Measurements from ENCODE around the gene SNTN.
"Not testable (repeated sequence)": the region's sequence is repeated elsewhere in the genome, so short reads cannot be mapped to it uniquely, and the experiment has no call there.

SNTN gene

GRCh38 chr3:63644212-63644797 lies 8.2 kb upstream of the SNTN start:
- H2AFZ ChIP-seq (ENCODE audit: low read length): no peak overlapping the region
- H3K4me3 ChIP-seq (ENCODE audit: low read length in 2 of 2): no peak overlapping the region
- H2BK12ac ChIP-seq (ENCODE audit: low read length): no peak overlapping the region
- H3K9ac ChIP-seq (ENCODE audit: low read depth, low read length, poor library complexity): no peak overlapping the region
- H3K79me1 ChIP-seq (ENCODE audit: low read depth, low read length): no peaks in the 10 kb centered on the region
- H2BK120ac ChIP-seq (ENCODE audit: low read depth, low read length): no peak overlapping the region
- no peak overlapping the region for H3K27ac ChIP-seq (replicated peaks; ENCODE audit: low read length)
- no peak overlapping the region for H3K4me2 ChIP-seq (ENCODE audit: insufficient read depth, low read length, poor library complexity, severe bottlenecking)
- no peaks in the 10 kb centered on the region for H3K4me1 ChIP-seq (ENCODE audit: control insufficient read depth in 2 of 2, insufficient read depth in 1 of 2, low read depth in 1 of 2, low read length in 2 of 2)
- H3K27me3 ChIP-seq (ENCODE audit: control insufficient read depth in 3 of 3, insufficient read depth in 3 of 3, low read depth in 1 of 3, low read length in 3 of 3): no peaks in the 10 kb centered on the region
- no peak overlapping the region for H3K4ac ChIP-seq (ENCODE audit: low read length)
- H2BK5ac ChIP-seq (ENCODE audit: low read length): no peak overlapping the region
- no peak overlapping the region for H4K91ac ChIP-seq (ENCODE audit: low read depth, low read length, poor library complexity)
- H3K23ac ChIP-seq (ENCODE audit: low read depth, low read length, poor library complexity): no peak overlapping the region
- no peaks in the 10 kb centered on the region for H3K36me3 ChIP-seq (replicated peaks in 1 of 2; ENCODE audit: control insufficient read depth in 2 of 2, insufficient read depth in 2 of 2, low read length in 2 of 2)
- H3K14ac ChIP-seq (ENCODE audit: low read length): no peak overlapping the region
- DNase-seq (ENCODE audit: low spot score): no peak
- no peak overlapping the region for H2BK15ac ChIP-seq (ENCODE audit: low read length)
- H3K9me3 ChIP-seq (replicated peaks in 1 of 2; ENCODE audit: control insufficient read depth in 2 of 2, insufficient read depth in 1 of 2, low read depth in 1 of 2, low read length in 2 of 2): no peaks in the 10 kb centered on the region
- no peak overlapping the region for H4K8ac ChIP-seq (ENCODE audit: low read depth, low read length)
- no CpG with 5 or more reads among the region's 5 CpGs for WGBS, 2 donors (ENCODE audit: extremely low coverage in 2 of 2, insufficient read length in 2 of 2, insufficient replicate concordance in 1 of 2)
- no peak overlapping the region for H3K18ac ChIP-seq (ENCODE audit: low read length)
- no peak overlapping the region for H2AK5ac ChIP-seq (ENCODE audit: low read depth, low read length)

DNA sequence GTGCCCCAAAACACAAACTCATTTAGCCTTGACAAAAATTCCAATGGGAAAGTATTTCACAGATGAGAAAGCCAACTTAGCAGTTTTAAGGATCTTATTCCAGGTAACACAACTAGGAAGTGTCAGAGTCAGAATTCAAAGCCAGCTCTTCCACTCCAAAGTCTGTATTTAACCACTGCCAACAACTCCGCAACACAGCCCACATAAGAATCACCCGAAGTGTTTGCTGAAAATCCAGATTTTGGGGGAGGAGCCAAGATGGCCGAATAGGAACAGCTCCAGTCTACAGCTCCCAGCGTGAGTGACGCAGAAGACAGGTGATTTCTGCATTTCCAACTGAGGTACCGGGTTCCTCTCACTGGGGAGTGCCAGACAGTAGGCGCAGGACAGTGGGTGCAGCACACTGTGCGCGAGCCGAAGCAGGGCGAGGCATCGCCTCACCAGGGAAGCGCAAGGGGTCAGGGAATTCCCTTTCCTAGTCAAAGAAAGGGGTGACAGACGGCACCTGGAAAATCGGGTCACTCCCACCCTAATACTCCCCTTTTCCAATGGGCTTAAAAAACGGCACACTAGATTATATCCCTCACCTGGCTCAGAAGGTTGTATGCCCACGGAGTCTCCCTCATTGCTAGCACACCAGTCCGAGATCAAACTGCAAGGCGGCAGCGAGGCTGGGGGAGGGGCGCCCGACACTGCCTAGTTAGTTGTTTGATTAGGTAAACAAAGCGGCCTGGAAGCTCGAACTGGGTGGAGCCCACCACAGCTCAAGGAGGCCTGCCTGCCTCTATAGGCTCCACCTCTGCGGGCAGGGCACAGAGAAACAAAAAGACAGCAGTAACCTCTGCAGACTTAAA lies 7.3 kb upstream of the SNTN start:
- not testable (repeated sequence) for H4K8ac ChIP-seq (ENCODE audit: low read depth, low read length); H3K23ac ChIP-seq (ENCODE audit: low read depth, low read length, poor library complexity); H3K4me1 ChIP-seq (ENCODE audit: control insufficient read depth in 2 of 2, insufficient read depth in 1 of 2, low read depth in 1 of 2, low read length in 2 of 2); DNase-seq (ENCODE audit: low spot score); H3K79me1 ChIP-seq (ENCODE audit: low read depth, low read length); H2BK12ac ChIP-seq (ENCODE audit: low read length); H3K9me3 ChIP-seq (replicated peaks in 1 of 2; ENCODE audit: control insufficient read depth in 2 of 2, insufficient read depth in 1 of 2, low read depth in 1 of 2, low read length in 2 of 2); H3K27ac ChIP-seq (replicated peaks; ENCODE audit: low read length); H3K36me3 ChIP-seq (replicated peaks in 1 of 2; ENCODE audit: control insufficient read depth in 2 of 2, insufficient read depth in 2 of 2, low read length in 2 of 2); H3K9ac ChIP-seq (ENCODE audit: low read depth, low read length, poor library complexity); H3K18ac ChIP-seq (ENCODE audit: low read length); H2BK120ac ChIP-seq (ENCODE audit: low read depth, low read length); H3K14ac ChIP-seq (ENCODE audit: low read length); H3K27me3 ChIP-seq (ENCODE audit: control insufficient read depth in 3 of 3, insufficient read depth in 3 of 3, low read depth in 1 of 3, low read length in 3 of 3); H3K4me2 ChIP-seq (ENCODE audit: insufficient read depth, low read length, poor library complexity, severe bottlenecking); H2BK15ac ChIP-seq (ENCODE audit: low read length); H2AK5ac ChIP-seq (ENCODE audit: low read depth, low read length); H4K91ac ChIP-seq (ENCODE audit: low read depth, low read length, poor library complexity); H3K4ac ChIP-seq (ENCODE audit: low read length); H2BK5ac ChIP-seq (ENCODE audit: low read length)
- H2AFZ ChIP-seq (ENCODE audit: low read length): peak overlapping the region; percentile 35
- WGBS, 2 donors (ENCODE audit: extremely low coverage in 2 of 2, insufficient read length in 2 of 2, insufficient replicate concordance in 1 of 2): no CpG with 5 or more reads among the region's 25 CpGs
- H3K4me3 ChIP-seq (ENCODE audit: low read length in 2 of 2): peak overlapping the region in 1 of 2 donors; percentile 2

- no peaks in the 10 kb centered on the region for H3K79me1 ChIP-seq (ENCODE audit: low read depth, low read length)
- WGBS, 2 donors (ENCODE audit: extremely low coverage in 2 of 2, insufficient read length in 2 of 2, insufficient replicate concordance in 1 of 2): no CpG with 5 or more reads among the region's 4 CpGs
- no peak overlapping the region for H3K14ac ChIP-seq (ENCODE audit: low read length)
- no peaks in the 10 kb centered on the region for H3K36me3 ChIP-seq (replicated peaks in 1 of 2; ENCODE audit: control insufficient read depth in 2 of 2, insufficient read depth in 2 of 2, low read length in 2 of 2)
- no peak overlapping the region for H2BK15ac ChIP-seq (ENCODE audit: low read length)
- H4K8ac ChIP-seq (ENCODE audit: low read depth, low read length): no peak overlapping the region
- H3K23ac ChIP-seq (ENCODE audit: low read depth, low read length, poor library complexity): no peak overlapping the region
- no peak overlapping the region for H2BK5ac ChIP-seq (ENCODE audit: low read length)
- no peak overlapping the region for H3K9ac ChIP-seq (ENCODE audit: low read depth, low read length, poor library complexity)
- DNase-seq (ENCODE audit: low spot score): no peak
- no peak overlapping the region for H2BK12ac ChIP-seq (ENCODE audit: low read length)
- no peaks in the 10 kb centered on the region for H3K27me3 ChIP-seq (ENCODE audit: control insufficient read depth in 3 of 3, insufficient read depth in 3 of 3, low read depth in 1 of 3, low read length in 3 of 3)
- H2BK120ac ChIP-seq (ENCODE audit: low read depth, low read length): no peak overlapping the region
- no peak overlapping the region for H3K18ac ChIP-seq (ENCODE audit: low read length)
- no peak overlapping the region for H3K4me2 ChIP-seq (ENCODE audit: insufficient read depth, low read length, poor library complexity, severe bottlenecking)
- no peak overlapping the region for H3K4ac ChIP-seq (ENCODE audit: low read length)
- no peak overlapping the region for H4K91ac ChIP-seq (ENCODE audit: low read depth, low read length, poor library complexity)
- no peaks in the 10 kb centered on the region for H3K9me3 ChIP-seq (replicated peaks in 1 of 2; ENCODE audit: control insufficient read depth in 2 of 2, insufficient read depth in 1 of 2, low read depth in 1 of 2, low read length in 2 of 2)
- no peak overlapping the region for H2AK5ac ChIP-seq (ENCODE audit: low read depth, low read length)
- no peak overlapping the region for H2AFZ ChIP-seq (ENCODE audit: low read length)
- H3K4me1 ChIP-seq (ENCODE audit: control insufficient read depth in 2 of 2, insufficient read depth in 1 of 2, low read depth in 1 of 2, low read length in 2 of 2): peaks cover 0 to 2% of the 10 kb centered on the region in 2 donors
- no peak overlapping the region for H3K4me3 ChIP-seq (ENCODE audit: low read length in 2 of 2)
- no peak overlapping the region for H3K27ac ChIP-seq (replicated peaks; ENCODE audit: low read length)
Observed at GRCh38 chr3:63654211-63654610, 1.7 kb downstream of the SNTN start.

DNA sequence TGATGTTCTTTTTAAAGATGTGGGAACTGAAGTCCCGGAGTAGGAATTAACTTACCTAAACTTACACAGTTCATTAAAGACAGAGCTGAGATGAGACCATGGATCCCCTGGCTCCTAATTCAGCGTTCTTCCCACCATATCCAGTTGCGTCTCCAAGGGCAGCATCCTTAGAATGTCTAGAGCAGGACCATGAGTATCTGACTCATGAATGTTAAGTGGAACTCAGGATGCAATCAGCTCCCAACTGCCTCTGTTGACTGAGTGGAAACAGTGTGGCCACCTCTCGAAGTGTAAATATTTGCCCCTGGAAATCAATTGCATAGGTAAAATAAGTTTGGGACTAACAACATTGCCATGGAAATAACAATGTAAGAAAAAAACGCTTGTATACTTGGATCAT lies 2.5 kb downstream of the SNTN start:
- H3K9me3 ChIP-seq (replicated peaks in 1 of 2; ENCODE audit: control insufficient read depth in 2 of 2, insufficient read depth in 1 of 2, low read depth in 1 of 2, low read length in 2 of 2): no peaks in the 10 kb centered on the region
- no peak overlapping the region for H3K14ac ChIP-seq (ENCODE audit: low read length)
- H4K8ac ChIP-seq (ENCODE audit: low read depth, low read length): no peak overlapping the region
- no peaks in the 10 kb centered on the region for H3K79me1 ChIP-seq (ENCODE audit: low read depth, low read length)
- H3K36me3 ChIP-seq (replicated peaks in 1 of 2; ENCODE audit: control insufficient read depth in 2 of 2, insufficient read depth in 2 of 2, low read length in 2 of 2): no peaks in the 10 kb centered on the region
- no peak overlapping the region for H3K4me2 ChIP-seq (ENCODE audit: insufficient read depth, low read length, poor library complexity, severe bottlenecking)
- H3K23ac ChIP-seq (ENCODE audit: low read depth, low read length, poor library complexity): no peak overlapping the region
- no peak overlapping the region for H3K18ac ChIP-seq (ENCODE audit: low read length)
- no peak overlapping the region for H3K27ac ChIP-seq (replicated peaks; ENCODE audit: low read length)
- no peak overlapping the region for H2AFZ ChIP-seq (ENCODE audit: low read length)
- H3K9ac ChIP-seq (ENCODE audit: low read depth, low read length, poor library complexity): no peak overlapping the region
- H2BK5ac ChIP-seq (ENCODE audit: low read length): no peak overlapping the region
- no peak overlapping the region for H2BK120ac ChIP-seq (ENCODE audit: low read depth, low read length)
- no peak overlapping the region for H3K4ac ChIP-seq (ENCODE audit: low read length)
- no peak overlapping the region for H2BK12ac ChIP-seq (ENCODE audit: low read length)
- H3K4me1 ChIP-seq (ENCODE audit: control insufficient read depth in 2 of 2, insufficient read depth in 1 of 2, low read depth in 1 of 2, low read length in 2 of 2): peaks cover 0 to 2% of the 10 kb centered on the region in 2 donors
- no peak overlapping the region for H2BK15ac ChIP-seq (ENCODE audit: low read length)
- no peak overlapping the region for H4K91ac ChIP-seq (ENCODE audit: low read depth, low read length, poor library complexity)
- no peaks in the 10 kb centered on the region for H3K27me3 ChIP-seq (ENCODE audit: control insufficient read depth in 3 of 3, insufficient read depth in 3 of 3, low read depth in 1 of 3, low read length in 3 of 3)
- DNase-seq (ENCODE audit: low spot score): no peak
- H3K4me3 ChIP-seq (ENCODE audit: low read length in 2 of 2): no peak overlapping the region
- H2AK5ac ChIP-seq (ENCODE audit: low read depth, low read length): no peak overlapping the region
- no CpG with 5 or more reads among the region's 5 CpGs for WGBS, 2 donors (ENCODE audit: extremely low coverage in 2 of 2, insufficient read length in 2 of 2, insufficient replicate concordance in 1 of 2)
